H1 (cell line): ENCODE results near the gene REM2. TPM values are rescaled to one million over a fixed set of nuclear protein-coding genes. Genes with fewer than 3 reads are reported as not detected.

Experiments used
- CTCF ChIA-PET: fragments of 300-600 bp; sonication (Branson Sonifier 250); formaldehyde crosslinking; loops from one replicate; lab custom pipeline; 2021; ENCODE audit not compliant: partially characterized antibody; lab: Charles Lee
- POLR2A ChIA-PET: fragments of 300-600 bp; sonication (Branson Sonifier 250); formaldehyde crosslinking; loops from one replicate; lab custom pipeline; 2021; ENCODE audit warnings: inconsistent platforms; ENCODE audit not compliant: partially characterized antibody; lab: Charles Lee
- DNase-seq, 2 experiments: peaks; one replicate each; pipeline versions ENCODE4 v3.0.0 to v3.0.0-alpha.2; 2010 to 2022; ENCODE audit warnings: low spot score in 2 of 2, low read depth in 1 of 2, mixed read lengths in 1 of 2
- FAIRE-seq: peaks from 2 replicates; lab custom pipeline; 2011; peaks lifted over from hg19 to GRCh38; lab: Jason Lieb, UNC
- H2AFZ ChIP-seq: 2 replicates; pipeline ENCODE4 v1.8.1; 2012; ENCODE audit warnings: low read length, inconsistent platforms
- H2AK5ac ChIP-seq: 2 replicates; pipeline ENCODE4 v1.6.1; 2013; ENCODE audit warnings: low read depth, low read length
- H2BK120ac ChIP-seq: replicated peaks from 2 replicates; pipeline ENCODE3; 2013; ENCODE audit warnings: low read depth, low read length, inconsistent platforms
- H2BK12ac ChIP-seq: 2 replicates; pipeline ENCODE4 v1.6.1; 2013; ENCODE audit warnings: low read depth, low read length
- H2BK15ac ChIP-seq: 2 replicates; pipeline ENCODE4 v1.6.1; 2013; ENCODE audit warnings: low read length
- H2BK20ac ChIP-seq: 2 replicates; pipeline ENCODE4 v1.6.1; 2013; ENCODE audit warnings: low read length
- H2BK5ac ChIP-seq: 2 replicates; pipeline ENCODE4 v1.6.1; 2013; ENCODE audit warnings: low read depth, low read length
- H3K14ac ChIP-seq: 2 replicates; pipeline ENCODE4 v1.6.1; 2013; ENCODE audit warnings: inconsistent platforms; ENCODE audit not compliant: insufficient read length
- H3K18ac ChIP-seq: 2 replicates; pipeline ENCODE4 v1.6.1; 2013; ENCODE audit warnings: low read length; ENCODE audit errors: extremely low read depth
- H3K23ac ChIP-seq: 2 replicates; pipeline ENCODE4 v1.6.1; 2013; ENCODE audit warnings: inconsistent platforms; ENCODE audit not compliant: insufficient read length
- H3K23me2 ChIP-seq: 2 replicates; pipeline ENCODE4 v1.6.1; 2013; ENCODE audit warnings: low read depth, low read length
- H3K27ac ChIP-seq: 2 replicates; pipeline ENCODE4 v1.6.1; 2011; ENCODE audit warnings: low read depth, low read length, inconsistent platforms
- H3K27me3 ChIP-seq, 4 experiments: replicated peaks in 1 of 4; 1 replicate in 1 of 4; 2 replicates in 3 of 4; pipeline versions ENCODE4 v1.6.1 to v1.8.1; 2011 to 2013; ENCODE audit warnings: low read length in 3 of 4, mild to moderate bottlenecking in 3 of 4, inconsistent platforms in 2 of 4, mixed read lengths in 2 of 4, moderate library complexity in 1 of 4; ENCODE audit not compliant: control insufficient read depth in 3 of 4, insufficient read depth in 3 of 4; ENCODE audit errors: extremely low read depth in 1 of 4
- H3K36me3 ChIP-seq, 4 experiments: 2 replicates each; pipeline versions ENCODE4 v1.6.1 to v1.8.1; 2011 to 2013; ENCODE audit warnings: mild to moderate bottlenecking in 4 of 4, low read length in 3 of 4, moderate library complexity in 2 of 4, control low read depth in 1 of 4, inconsistent platforms in 1 of 4; ENCODE audit not compliant: insufficient read depth in 4 of 4, control insufficient read depth in 2 of 4
- H3K4ac ChIP-seq: replicated peaks from 2 replicates; pipeline ENCODE3; 2013; ENCODE audit warnings: low read length, low read depth, mixed read lengths, inconsistent platforms; ENCODE audit not compliant: insufficient read length
- H3K4me1 ChIP-seq, 4 experiments: replicated peaks in 1 of 4; 1 replicate in 1 of 4; 2 replicates in 3 of 4; pipeline versions ENCODE4 v1.6.1 to v1.8.1; 2011 to 2013; ENCODE audit warnings: low read length in 3 of 4, inconsistent platforms in 2 of 4, mixed read lengths in 1 of 4; ENCODE audit not compliant: insufficient read depth in 4 of 4, control insufficient read depth in 3 of 4
- H3K4me2 ChIP-seq, 2 experiments: 2 replicates each; pipeline versions ENCODE4 v1.6.1 to v1.8.1; 2011 to 2013; ENCODE audit warnings: low read depth in 2 of 2, low read length in 2 of 2, control low read depth in 1 of 2, inconsistent platforms in 1 of 2, mild to moderate bottlenecking in 1 of 2; ENCODE audit not compliant: insufficient read depth in 1 of 2
- H3K4me3 ChIP-seq, 4 experiments: fragments of 200-600, 300-600 bp in 1 of 4; sonication (generic), shearing (Covaris generic), sonication (Bioruptor Twin) in 1 of 4; 2 replicates each; pipeline versions ENCODE4 v1.5.1 to v1.8.1; 2011 to 2016; ENCODE audit warnings: low read length in 4 of 4, low read depth in 3 of 4, control low read depth in 2 of 4, inconsistent platforms in 2 of 4, mild to moderate bottlenecking in 2 of 4, mixed read lengths in 1 of 4, moderate library complexity in 1 of 4; ENCODE audit not compliant: insufficient read depth in 2 of 4; ENCODE audit errors: extremely low read depth in 1 of 4
- H3K56ac ChIP-seq: replicated peaks from 2 replicates; pipeline ENCODE3; 2013; ENCODE audit warnings: low read depth, mild to moderate bottlenecking, mixed read lengths, low read length, inconsistent platforms; ENCODE audit not compliant: insufficient read length
- H3K79me1 ChIP-seq: 2 replicates; pipeline ENCODE4 v1.6.1; 2013; ENCODE audit warnings: low read depth, low read length, control low read depth
- H3K79me2 ChIP-seq, 2 experiments: 2 replicates each; pipeline versions ENCODE4 v1.6.1 to v1.8.1; 2012 to 2013; ENCODE audit warnings: low read length in 2 of 2, mild to moderate bottlenecking in 2 of 2, inconsistent platforms in 1 of 2; ENCODE audit not compliant: insufficient read depth in 2 of 2, control insufficient read depth in 1 of 2
- H3K9ac ChIP-seq, 4 experiments: replicated peaks in 1 of 4; 1 replicate in 1 of 4; 2 replicates in 3 of 4; pipeline versions ENCODE4 v1.6.1 to v1.8.1; 2011 to 2013; ENCODE audit warnings: low read depth in 3 of 4, low read length in 3 of 4, control low read depth in 2 of 4, mild to moderate bottlenecking in 2 of 4, moderate library complexity in 2 of 4, inconsistent platforms in 1 of 4; ENCODE audit errors: extremely low read depth in 1 of 4
- H3K9me3 ChIP-seq, 2 experiments: 2 replicates each; pipeline versions ENCODE4 v1.6.1 to v1.8.1; 2012 to 2013; ENCODE audit warnings: mild to moderate bottlenecking in 2 of 2, moderate library complexity in 2 of 2, control low read depth in 1 of 2, inconsistent platforms in 1 of 2, low read depth in 1 of 2, low read length in 1 of 2, mixed read lengths in 1 of 2; ENCODE audit not compliant: insufficient read depth in 2 of 2
- H4K20me1 ChIP-seq, 2 experiments: replicated peaks in 1 of 2; 2 replicates each; pipeline versions ENCODE3 to v1.8.1; 2011 to 2013; ENCODE audit warnings: inconsistent platforms in 2 of 2, low read length in 2 of 2, mild to moderate bottlenecking in 1 of 2; ENCODE audit not compliant: insufficient read depth in 2 of 2, control insufficient read depth in 1 of 2
- H4K5ac ChIP-seq: 2 replicates; pipeline ENCODE4 v1.6.1; 2013; ENCODE audit warnings: low read length, low read depth, mixed read lengths, inconsistent platforms; ENCODE audit not compliant: insufficient read length
- H4K8ac ChIP-seq: 2 replicates; pipeline ENCODE4 v1.8.0; 2013; ENCODE audit warnings: mild to moderate bottlenecking, moderate library complexity, low read length, inconsistent platforms; ENCODE audit not compliant: insufficient read depth; ENCODE audit errors: extremely low read depth
- H4K91ac ChIP-seq: replicated peaks from 2 replicates; pipeline ENCODE3; 2013; ENCODE audit warnings: low read length, mixed read lengths, inconsistent platforms; ENCODE audit not compliant: insufficient read length
- ASH2L ChIP-seq: fragments of 200-600, 300-600 bp; sonication (generic); IDR thresholded peaks from one replicate; pipeline ENCODE4 v1.7.1; 2017; ENCODE audit warnings: low read length
- ATF3 ChIP-seq: IDR thresholded peaks from 2 replicates; pipeline ENCODE4 v1.6.1; 2011; ENCODE audit warnings: low read depth, mild to moderate bottlenecking, low read length; ENCODE audit not compliant: insufficient read depth
- CHD2 ChIP-seq: IDR thresholded peaks from 2 replicates; pipeline ENCODE4 v1.6.1; 2012; ENCODE audit warnings: low read length, improper control_type of control experiment
- HDAC6 ChIP-seq: IDR thresholded peaks from one replicate; pipeline ENCODE4 v1.7.1; 2012; ENCODE audit warnings: low read depth, mild to moderate bottlenecking, inconsistent platforms, low read length, moderate library complexity
- MAX ChIP-seq: IDR thresholded peaks from 2 replicates; pipeline ENCODE4 v1.6.1; 2012; ENCODE audit warnings: inconsistent platforms
- RAD21 ChIP-seq, 2 experiments: IDR thresholded peaks in 1 of 2; conservative IDR thresholded peaks in 1 of 2; 2 replicates each; pipeline ENCODE4 v1.6.1; 2011; ENCODE audit warnings: low read depth in 2 of 2, low read length in 2 of 2, improper control_type of control experiment in 1 of 2, inconsistent platforms in 1 of 2, mild to moderate bottlenecking in 1 of 2, moderate library complexity in 1 of 2
- RBBP5 ChIP-seq: IDR thresholded peaks from 2 replicates; pipeline ENCODE4 v1.7.1; 2012; ENCODE audit warnings: low read depth, mild to moderate bottlenecking, inconsistent platforms, low read length, moderate library complexity, borderline replicate concordance
- RNF2 ChIP-seq: fragments of 200-900, 300-1000 bp; sonication (generic); IDR thresholded peaks from 2 replicates; pipeline ENCODE4 v1.7.1; 2016; ENCODE audit warnings: borderline replicate concordance, low read depth, mild to moderate bottlenecking, antibody characterized with exemption, low read length; ENCODE audit not compliant: poor library complexity, severe bottlenecking; ENCODE audit errors: missing control alignments
- SP1 ChIP-seq: IDR thresholded peaks from 2 replicates; pipeline ENCODE4 v1.6.1; 2011; ENCODE audit warnings: low read depth, low read length
- SP2 ChIP-seq: IDR thresholded peaks from 2 replicates; pipeline ENCODE4 v1.6.1; 2012; ENCODE audit warnings: mild to moderate bottlenecking, low read length, inconsistent platforms
- TBP ChIP-seq: IDR thresholded peaks from 2 replicates; pipeline ENCODE4 v1.6.1; 2011; ENCODE audit warnings: low read depth, low read length, improper control_type of control experiment
- WGBS, 2 experiments: shearing (Covaris generic) in 1 of 2; methylation state at CpG; one replicate each; pipeline versions ENCODE4 v1.1.6 to v1.1.7; 2013 to 2015; ENCODE audit warnings: low lambda C conversion rate in 2 of 2, mixed read lengths in 2 of 2, inconsistent platforms in 1 of 2, low coverage in 1 of 2, missing lambda C conversion rate in 1 of 2; ENCODE audit not compliant: insufficient replicate concordance in 2 of 2, insufficient coverage in 1 of 2, insufficient read length in 1 of 2; ENCODE audit errors: extremely low coverage in 1 of 2, missing lambda C conversion rate in 1 of 2; 5-methylcytosine and 5-hydroxymethylcytosine counted together
- polyA plus RNA-seq, 7 experiments: library from polyadenylated mRNA; depleted of rRNA in 3 of 7; stranded (reverse) in 5 of 7; unstranded in 2 of 7; fragments of >200 nt in 5 of 7; fragments of 200-250 nt in 2 of 7; gene quantifications; 1 replicate in 5 of 7; 2 replicates in 1 of 7; 4 replicates in 1 of 7; pipeline versions ENCODE4 v1.2.1 to v1.2.3, GENCODE V29; 2011 to 2013; ENCODE audit warnings: missing spikeins in 2 of 7, mixed read lengths in 2 of 7
- total RNA-seq: library from RNA; stranded (reverse); fragmentation: NEBNext Ultra II Directional; extraction: Animal tissue kit (Norgen Biotek cat#: 25700); gene quantifications from 2 replicates; pipeline ENCODE4 v1.2.1, GENCODE V29; 2021

The REM2 gene
- total and polyA plus RNA-seq, 2 of the 8 experiments (the other 6 are each of a cell fraction or from before 2014, with no cell fraction given): 1.00 to 1.1 TPM

GRCh38 chr14:22856428-22856827, 26.6 kb upstream of the REM2 start:
- Histone ChIP-seq H3K14ac (no peak overlapping the region), H3K36me3 (no peaks in the 10 kb centered on the region), H3K23ac (no peak overlapping the region), H4K91ac (no peak overlapping the region), H2BK20ac (no peak overlapping the region), H3K23me2 (peaks cover 2% of the 10 kb centered on the region; the same call in 1 of the 2 replicates), H3K4me3 (no peak overlapping the region), H4K5ac (no peak overlapping the region), H2BK12ac (no peak overlapping the region), H2BK15ac (no peak overlapping the region), H3K9me3 (no peaks in the 10 kb centered on the region; a peak in 1 of 4 replicates), H3K4ac (no peak overlapping the region), H2AFZ (no peak overlapping the region), H3K27me3 (no peaks in the 10 kb centered on the region), H2AK5ac (no peak overlapping the region), H3K27ac (no peak overlapping the region), H2BK5ac (no peak overlapping the region), H3K4me1 (peaks cover 0 to 3% (median 1%) of the 10 kb centered on the region in 4 experiments; a peak in 4 of 7 replicates), H3K56ac (no peak overlapping the region), H3K9ac (no peak overlapping the region), H2BK120ac (no peak overlapping the region), H3K79me1 (no peaks in the 10 kb centered on the region), H3K79me2 (no peaks in the 10 kb centered on the region), H4K8ac (no peak overlapping the region), H4K20me1 (no peaks in the 10 kb centered on the region), H3K4me2 (no peak overlapping the region), H3K18ac (no peak overlapping the region)
- WGBS, 2 experiments: 94% methylated on average over 5 of the region's 5 CpGs; no CpG with 5 or more reads in 1 of the 2 experiments
- DNase-seq (no peak), FAIRE-seq (no peak)
- CTCF ChIA-PET: interaction anchor here (1.2 to 56.0 kb wide), 4 partner anchors 9 to 335 kb away, joined by 3 to 1562 read pairs (median 24); partner anchors contain the start of genes LRP10, MMP14, MRPL52 and SLC7A7
- POLR2A ChIA-PET: interaction anchor here (10.0 to 13.9 kb wide), 2 partner anchors 23 to 34 kb away, joined by 85 to 203 read pairs; partner anchors contain the start of genes MMP14 and MRPL52
- TF ChIP-seq ASH2L: no peak
- no peak for TF ChIP-seq HDAC6
- no peak for TF ChIP-seq ATF3
- no peak for TF ChIP-seq RBBP5
- TF ChIP-seq RNF2: no peak
- no peak for TF ChIP-seq TBP
- TF ChIP-seq CHD2: no peak
- TF ChIP-seq SP1: no peak
- TF ChIP-seq RAD21 (IDR thresholded peaks at IDR 0.05 in 1 of 2, conservative IDR thresholded peaks at IDR 0.05 in 1 of 2; ENCODE audit: low read depth in 2 of 2, low read length in 2 of 2): no peak
- TF ChIP-seq MAX: no peak
- no peak for TF ChIP-seq SP2
